ENCODE measurements around the gene MAN1A2. TPM values are rescaled to one million over a fixed set of nuclear protein-coding genes. Genes with fewer than 3 reads are reported as not detected.

MAN1A2 gene
- total RNA-seq, 4 donors from 2014 or later = 36.9 to 65.4 (median 42.3) TPM

DNA sequence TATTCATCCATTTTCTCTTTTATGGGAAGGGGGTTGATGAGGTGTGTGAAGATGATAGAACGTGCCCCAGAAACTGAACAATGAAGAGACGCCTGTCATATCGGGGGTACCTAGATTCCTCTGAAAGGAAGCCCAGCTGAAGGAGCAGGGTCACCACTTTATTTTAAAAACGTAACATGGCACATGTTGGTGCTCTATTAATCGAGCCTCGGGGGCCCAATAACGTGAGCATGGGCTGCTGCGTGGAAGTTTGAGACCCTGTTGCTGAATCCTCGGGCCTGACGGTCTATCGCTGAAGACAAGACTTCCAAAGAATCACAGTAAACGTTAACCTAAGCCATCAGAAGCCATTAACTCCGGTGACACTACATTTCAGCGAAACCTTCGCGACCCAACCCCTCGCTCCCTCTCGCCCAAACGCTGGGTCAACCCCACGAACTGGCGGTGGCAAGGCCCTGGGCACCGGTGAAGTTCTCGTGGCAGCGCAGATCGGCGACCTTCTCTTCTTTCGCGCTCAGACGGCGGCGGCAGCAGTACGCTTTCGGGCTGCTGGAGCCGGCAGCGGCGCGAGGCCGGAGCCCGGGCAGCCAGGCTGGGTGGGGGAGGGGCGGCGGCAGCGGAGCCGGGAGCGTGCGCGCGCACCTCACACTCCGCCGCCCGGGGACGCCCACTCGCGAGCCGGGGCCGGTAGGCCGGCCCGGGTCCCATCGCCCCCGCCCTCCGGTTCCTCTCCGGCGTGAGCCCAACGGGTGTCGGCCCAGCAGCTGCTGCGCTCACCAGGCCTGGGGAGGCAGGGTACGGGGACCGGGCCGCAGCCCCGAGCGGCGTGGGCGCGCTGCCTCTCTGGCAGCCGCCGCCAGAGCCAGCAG lies 838 bp upstream of the MAN1A2 start:
- TF ChIP-seq, protein P1, sequence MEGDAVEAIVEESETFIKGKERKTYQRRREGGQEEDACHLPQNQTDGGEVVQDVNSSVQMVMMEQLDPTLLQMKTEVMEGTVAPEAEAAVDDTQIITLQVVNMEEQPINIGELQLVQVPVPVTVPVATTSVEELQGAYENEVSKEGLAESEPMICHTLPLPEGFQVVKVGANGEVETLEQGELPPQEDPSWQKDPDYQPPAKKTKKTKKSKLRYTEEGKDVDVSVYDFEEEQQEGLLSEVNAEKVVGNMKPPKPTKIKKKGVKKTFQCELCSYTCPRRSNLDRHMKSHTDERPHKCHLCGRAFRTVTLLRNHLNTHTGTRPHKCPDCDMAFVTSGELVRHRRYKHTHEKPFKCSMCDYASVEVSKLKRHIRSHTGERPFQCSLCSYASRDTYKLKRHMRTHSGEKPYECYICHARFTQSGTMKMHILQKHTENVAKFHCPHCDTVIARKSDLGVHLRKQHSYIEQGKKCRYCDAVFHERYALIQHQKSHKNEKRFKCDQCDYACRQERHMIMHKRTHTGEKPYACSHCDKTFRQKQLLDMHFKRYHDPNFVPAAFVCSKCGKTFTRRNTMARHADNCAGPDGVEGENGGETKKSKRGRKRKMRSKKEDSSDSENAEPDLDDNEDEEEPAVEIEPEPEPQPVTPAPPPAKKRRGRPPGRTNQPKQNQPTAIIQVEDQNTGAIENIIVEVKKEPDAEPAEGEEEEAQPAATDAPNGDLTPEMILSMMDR (IDR thresholded peaks at IDR 0.05; ENCODE audit: low read depth) = no peak

DNA sequence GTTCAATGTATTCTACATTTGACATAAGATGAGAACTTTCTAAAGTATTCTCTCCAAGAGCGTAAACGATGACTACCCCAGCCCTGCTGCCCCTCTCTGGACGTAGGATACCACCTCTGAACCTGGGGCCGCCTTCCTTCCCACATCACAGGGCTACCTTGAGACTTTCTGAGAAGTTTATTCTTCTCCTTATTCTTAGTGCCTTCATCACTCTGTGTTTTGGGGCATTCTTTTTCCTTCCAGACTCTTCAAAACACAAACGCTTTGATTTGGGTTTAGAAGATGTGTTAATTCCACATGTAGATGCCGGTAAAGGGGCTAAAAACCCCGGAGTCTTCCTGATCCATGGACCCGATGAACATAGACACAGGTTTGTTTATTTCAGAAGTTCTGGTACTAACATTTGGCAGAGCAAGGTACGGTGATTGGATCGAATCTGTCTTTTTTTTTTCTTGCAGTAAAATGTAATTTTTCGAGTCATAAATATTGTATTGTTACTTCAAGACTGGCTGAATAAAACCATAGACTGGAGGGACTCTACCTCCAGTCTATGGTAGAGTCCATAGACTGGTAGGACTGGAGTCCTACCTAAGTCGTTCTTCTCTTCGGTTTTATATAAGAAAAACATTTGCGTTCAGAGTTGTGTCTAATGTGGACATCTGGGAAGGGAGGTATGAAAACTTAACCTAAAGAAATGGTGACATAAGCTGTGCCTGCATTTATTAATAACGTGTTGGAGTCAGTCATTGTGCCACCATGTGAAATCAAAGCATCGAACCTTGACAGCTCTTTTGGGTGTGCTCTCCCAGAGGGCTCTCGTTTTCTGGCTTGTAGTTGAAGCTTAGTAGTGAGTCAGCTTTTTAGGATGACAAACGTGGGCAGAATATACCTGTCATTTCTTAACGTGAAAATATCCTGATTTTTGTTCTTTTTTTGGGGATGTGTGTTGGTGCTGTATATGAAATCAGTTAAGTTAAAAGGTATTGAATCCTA lies 1.2 kb downstream of the MAN1A2 start:
- TF ChIP-seq, protein P1 (IDR thresholded peaks at IDR 0.05; ENCODE audit: low read depth) = no peak

GRCh38 chr1:117370071-117370470 lies 2.8 kb downstream of the MAN1A2 start:
- TF ChIP-seq, protein P1 (IDR thresholded peaks at IDR 0.05; ENCODE audit: low read depth) = no peak

GRCh38 chr1:117370509-117370908 lies 3.3 kb downstream of the MAN1A2 start:
- TF ChIP-seq, protein P1 (IDR thresholded peaks at IDR 0.05; ENCODE audit: low read depth) = no peak

- TF ChIP-seq, protein P1 (IDR thresholded peaks at IDR 0.05; ENCODE audit: low read depth) = no peak
These were observed 4.3 kb downstream of the MAN1A2 start for GRCh38 chr1:117371441-117372151.

DNA sequence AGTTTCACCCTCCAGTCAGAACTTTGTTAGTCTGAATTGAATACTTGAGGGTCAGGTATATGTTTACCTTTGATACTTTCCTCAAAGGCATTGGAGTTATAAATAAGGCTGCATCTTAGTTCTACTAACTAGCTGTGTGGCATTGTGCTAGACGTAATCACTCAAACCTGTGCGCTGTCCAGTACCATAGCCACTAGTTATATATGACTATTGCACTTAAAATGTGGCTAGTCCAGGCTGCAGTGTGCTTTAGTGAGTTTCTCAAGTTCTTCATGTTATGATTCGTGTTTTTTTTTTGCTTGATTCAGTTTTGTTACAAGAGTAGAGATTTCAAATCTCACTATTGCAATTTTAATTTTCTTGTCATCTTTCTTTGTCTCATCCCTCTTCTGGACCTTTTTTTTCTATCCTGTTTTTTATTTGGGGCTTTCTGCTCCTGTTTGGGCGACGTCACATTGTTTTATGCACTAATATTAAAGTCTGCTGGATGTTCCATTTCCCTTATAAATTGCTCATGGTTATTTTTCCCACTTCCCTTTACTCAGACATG lies 5.7 kb downstream of the MAN1A2 start:
- TF ChIP-seq, protein P1 (IDR thresholded peaks at IDR 0.05; ENCODE audit: low read depth) = no peak
